GM18511 (cell line): ENCODE measurements around the gene KCTD7.
"Not testable (repeated sequence)": the region's sequence is repeated elsewhere in the genome, so short reads cannot be mapped to it uniquely, and the experiment has no call there.

Experiments used
- ATAC-seq: cut with Tn5 transposase; IDR thresholded peaks from one replicate; pipeline ENCODE4 v1.9.1; 2021; ENCODE audit warnings: mild to moderate bottlenecking, moderate library complexity; ENCODE audit not compliant: unreplicated experiment

KCTD7 gene

GRCh38 chr7:66679633-66680244, 51.1 kb downstream of the KCTD7 start:
- no peak for ATAC-seq

- peak; percentile 96 for ATAC-seq
Observed at GRCh38 chr7:66681491-66682349, 53.0 kb downstream of the KCTD7 start.

GRCh38 chr7:66682350-66683093, 53.8 kb downstream of the KCTD7 start:
- ATAC-seq: peak; percentile 34

- ATAC-seq: not testable (repeated sequence)
Observed at GRCh38 chr7:66683094-66683769, 54.6 kb downstream of the KCTD7 start.

- no peak for ATAC-seq
Observed at GRCh38 chr7:66683770-66684123, 55.1 kb downstream of the KCTD7 start.

GRCh38 chr7:66685663-66686062, 57.0 kb downstream of the KCTD7 start:
- not testable (repeated sequence) for ATAC-seq

GRCh38 chr7:66687186-66687585, 58.5 kb downstream of the KCTD7 start:
- ATAC-seq: no peak

GRCh38 chr7:66687672-66688071, 59.0 kb downstream of the KCTD7 start:
- not testable (repeated sequence) for ATAC-seq

GRCh38 chr7:66689081-66689480, 60.4 kb downstream of the KCTD7 start:
- ATAC-seq: no peak

- no peak for ATAC-seq
Observed at GRCh38 chr7:66693331-66693730, 64.7 kb downstream of the KCTD7 start.
